Neural cell (in vitro differentiated cells): ENCODE data around the gene BRD7.

Source experiments
- CTCF ChIP-seq: fragments of 450-650 bp; IDR thresholded peaks from 2 replicates; pipeline ENCODE4 v1.5.1; 2014; ENCODE audit warnings: antibody characterized with exemption, mild to moderate bottlenecking, moderate library complexity; ENCODE audit not compliant: poor library complexity, severe bottlenecking
- EP300 ChIP-seq: fragments of 450-650 bp; conservative IDR thresholded peaks from 2 replicates; pipeline ENCODE4 v1.6.1; 2014; ENCODE audit warnings: antibody characterized with exemption, mild to moderate bottlenecking, moderate library complexity; ENCODE audit not compliant: poor library complexity, severe bottlenecking
- REST ChIP-seq: IDR thresholded peaks from 2 replicates; pipeline ENCODE4 v1.6.1; 2012; ENCODE audit warnings: borderline replicate concordance
- SMC3 ChIP-seq: fragments of 450-650 bp; conservative IDR thresholded peaks from 2 replicates; pipeline ENCODE4 v1.6.1; 2014; ENCODE audit warnings: antibody characterized with exemption, mild to moderate bottlenecking, moderate library complexity; ENCODE audit not compliant: poor library complexity

DNA sequence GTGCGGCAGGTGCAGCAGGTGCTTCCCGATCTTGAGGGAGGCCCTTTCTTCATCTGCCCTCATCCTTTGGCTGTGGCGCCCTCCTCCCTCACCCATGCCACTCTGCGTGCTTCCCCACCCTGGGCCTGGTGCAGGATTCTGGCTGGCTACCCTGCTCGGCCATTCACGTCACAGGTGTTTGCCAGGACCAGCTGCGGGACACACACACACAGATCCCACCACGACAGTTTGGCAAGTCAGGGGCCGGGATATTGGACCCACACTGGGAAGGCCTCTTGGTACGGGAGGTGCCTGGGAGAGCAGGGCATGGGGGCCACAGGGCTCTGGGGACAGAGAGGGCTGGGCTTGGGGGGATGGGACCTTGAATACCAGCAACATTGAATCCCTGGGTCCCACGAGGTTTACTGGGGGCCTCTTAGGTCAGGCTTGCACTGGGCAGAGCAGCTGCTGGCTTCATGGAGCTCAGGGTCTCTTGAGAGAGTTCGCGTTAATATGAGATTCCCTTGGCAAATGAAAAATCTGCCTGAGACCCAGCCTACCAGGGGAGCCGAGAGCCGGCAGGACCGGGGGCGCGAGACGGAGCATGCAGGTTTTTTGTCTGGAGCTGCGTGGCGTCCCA lies 87.3 kb downstream of the BRD7 start:
- TF ChIP-seq CTCF (no peak), REST (no peak), SMC3 (no peak), EP300 (no peak)
